Prostate gland (tissue), 2 donors: ENCODE measurements around the gene CAND1.

Experiments
- CTCF ChIP-seq, 4 experiments: fragments of 200-600 bp in 2 of 4; fragments of 450-650 bp in 2 of 4; sonication (generic) in 2 of 4; IDR thresholded peaks; 1 replicate in 3 of 4; 2 replicates in 1 of 4; pipeline ENCODE4 v1.5.1; 2016 to 2019; ENCODE audit warnings: antibody characterized with exemption in 4 of 4, mild to moderate bottlenecking in 2 of 4, moderate library complexity in 2 of 4
- POLR2AphosphoS5 ChIP-seq: sonication (generic); formaldehyde crosslinking; IDR thresholded peaks from one replicate; pipeline ENCODE4 v1.6.1; 2017; ENCODE audit warnings: antibody characterized with exemption

- TF ChIP-seq CTCF (IDR thresholded peaks at IDR 0.05): no peak
- no peak for TF ChIP-seq POLR2AphosphoS5
Measured at GRCh38 chr12:67348683-67349082, 79.5 kb downstream of the CAND1 start.
